Common myeloid progenitor, CD34-positive (primary cell): ENCODE results near the gene ADGRB3.

Source experiments
- CTCF ChIA-PET: fragments of 350-600 bp; sonication (Branson Sonifier 250); formaldehyde crosslinking; loops from one replicate; lab custom pipeline; 2021; ENCODE audit warnings: antibody characterized with exemption; lab: Charles Lee
- POLR2A ChIA-PET: fragments of 350-600 bp; sonication (Branson Sonifier 250); formaldehyde crosslinking; loops from one replicate; lab custom pipeline; 2021; ENCODE audit warnings: antibody characterized with exemption; lab: Charles Lee
- DNase-seq, 3 donors: peaks; one replicate each; pipeline versions ENCODE4 v3.0.0 to v3.0.0-alpha.2; 2013
- H3K27ac ChIP-seq, 2 experiments: 1 replicate in 1 of 2; 2 replicates in 1 of 2; pipeline ENCODE4 v1.7.0; 2013; ENCODE audit warnings: inconsistent platforms in 2 of 2, low read length in 2 of 2, mild to moderate bottlenecking in 2 of 2, low read depth in 1 of 2, moderate library complexity in 1 of 2; ENCODE audit not compliant: severe bottlenecking in 2 of 2, insufficient read depth in 1 of 2, poor library complexity in 1 of 2
- H3K27me3 ChIP-seq, 5 experiments: replicated peaks in 2 of 5; 1 replicate in 3 of 5; 2 replicates in 2 of 5; pipeline versions ENCODE4 v1.6.1 to v1.7.0; 2013; ENCODE audit warnings: low read length in 4 of 5, mild to moderate bottlenecking in 2 of 5, moderate library complexity in 2 of 5, inconsistent platforms in 1 of 5; ENCODE audit not compliant: insufficient read depth in 5 of 5, control insufficient read depth in 4 of 5
- H3K36me3 ChIP-seq, 4 experiments: 1 replicate in 2 of 4; 2 replicates in 2 of 4; pipeline versions ENCODE4 v1.6.1 to v1.7.0; 2013; ENCODE audit warnings: low read length in 3 of 4, control low read depth in 1 of 4, mild to moderate bottlenecking in 1 of 4; ENCODE audit not compliant: control insufficient read depth in 4 of 4, insufficient read depth in 4 of 4
- H3K4me1 ChIP-seq, 4 experiments: 1 replicate in 3 of 4; 2 replicates in 1 of 4; pipeline versions ENCODE4 v1.6.1 to v1.7.1; 2013; ENCODE audit warnings: low read length in 3 of 4, mild to moderate bottlenecking in 3 of 4, control low read depth in 1 of 4, inconsistent platforms in 1 of 4, moderate library complexity in 1 of 4; ENCODE audit not compliant: control insufficient read depth in 4 of 4, insufficient read depth in 4 of 4; ENCODE audit errors: control extremely low read depth in 1 of 4
- H3K4me3 ChIP-seq, 7 experiments: 1 replicate in 4 of 7; 2 replicates in 3 of 7; pipeline versions ENCODE4 v1.5.1 to v1.7.0; 2013; ENCODE audit warnings: mild to moderate bottlenecking in 7 of 7, low read length in 6 of 7, moderate library complexity in 6 of 7, inconsistent platforms in 2 of 7, low read depth in 2 of 7, control low read depth in 1 of 7; ENCODE audit not compliant: insufficient read depth in 4 of 7, control insufficient read depth in 1 of 7; ENCODE audit errors: extremely low read depth in 1 of 7
- H3K9me3 ChIP-seq, 5 experiments: 1 replicate in 4 of 5; 2 replicates in 1 of 5; pipeline versions ENCODE4 v1.6.1 to v1.7.1; 2013; ENCODE audit warnings: low read length in 4 of 5, mild to moderate bottlenecking in 2 of 5, inconsistent platforms in 1 of 5, low read depth in 1 of 5, moderate library complexity in 1 of 5; ENCODE audit not compliant: control insufficient read depth in 4 of 5, insufficient read depth in 2 of 5; ENCODE audit errors: control extremely low read depth in 1 of 5
- WGBS: methylation state at CpG from one replicate; pipeline ENCODE4 v1.1.5; 2013; ENCODE audit not compliant: insufficient coverage; 5-methylcytosine and 5-hydroxymethylcytosine counted together

Gene ADGRB3

GRCh38 chr6:68722891-68723527, 87.9 kb downstream of the ADGRB3 start:
- Histone ChIP-seq H3K4me3 (no peak overlapping the region), H3K27me3 (no peaks in the 10 kb centered on the region), H3K36me3 (no peaks in the 10 kb centered on the region), H3K9me3 (no peaks in the 10 kb centered on the region), H3K4me1 (peaks cover 0 to under 1% (median under 1%) of the 10 kb centered on the region in 4 experiments), H3K27ac (no peak overlapping the region)
- no peak for DNase-seq
- ChIA-PET CTCF (interaction anchor here (1.1 to 1.6 kb wide), 2 partner anchors 48 to 86 kb away, joined by 3 read pairs; no protein-coding TSS in a partner anchor), POLR2A (no interaction called here)
- WGBS: no CpG with 5 or more reads among the region's 2 CpGs

GRCh38 chr6:68724060-68724459, 89.0 kb downstream of the ADGRB3 start:
- ChIA-PET POLR2A (no interaction called here), CTCF (interaction anchor here (1.6 kb wide), 1 partner anchor 50 kb away, joined by 3 read pairs; no protein-coding TSS in a partner anchor)
- H3K36me3 ChIP-seq: no peaks in the 10 kb centered on the region
- peaks cover 0 to 8% (median 2%) of the 10 kb centered on the region in 4 experiments for H3K4me1 ChIP-seq
- WGBS: no CpG with 5 or more reads among the region's 2 CpGs
- no peaks in the 10 kb centered on the region for H3K9me3 ChIP-seq
- no peaks in the 10 kb centered on the region for H3K27me3 ChIP-seq
- no peak overlapping the region for H3K4me3 ChIP-seq
- H3K27ac ChIP-seq: no peak overlapping the region
- no peak for DNase-seq

- ChIA-PET POLR2A (interaction anchor here (0.7 kb wide), 1 partner anchor 14 kb away, joined by 3 read pairs; no protein-coding TSS in a partner anchor), CTCF (interaction anchor here (1.0 to 1.1 kb wide), 2 partner anchors 52 to 88 kb away, joined by 4 read pairs; no protein-coding TSS in a partner anchor)
- H3K36me3 ChIP-seq: no peaks in the 10 kb centered on the region
- H3K27ac ChIP-seq: no peak overlapping the region
- H3K27me3 ChIP-seq: peaks cover 0 to 2% (median 0%) of the 10 kb centered on the region in 5 experiments
- DNase-seq: no peak
- peaks cover 0 to 8% (median 2%) of the 10 kb centered on the region in 4 experiments for H3K4me1 ChIP-seq
- H3K9me3 ChIP-seq: no peaks in the 10 kb centered on the region
- H3K4me3 ChIP-seq: no peak overlapping the region
These were observed 91.3 kb downstream of the ADGRB3 start for GRCh38 chr6:68726337-68726736.

GRCh38 chr6:68726992-68727391, 91.9 kb downstream of the ADGRB3 start:
- POLR2A ChIA-PET: no interaction called here

GRCh38 chr6:68727699-68728098, 92.6 kb downstream of the ADGRB3 start:
- WGBS: no CpG with 5 or more reads among the region's 1 CpG
- Histone ChIP-seq H3K27me3 (peaks cover 0 to 2% (median 0%) of the 10 kb centered on the region in 5 experiments), H3K27ac (no peak overlapping the region), H3K4me3 (no peak overlapping the region), H3K36me3 (no peaks in the 10 kb centered on the region), H3K9me3 (no peaks in the 10 kb centered on the region), H3K4me1 (peaks cover 2 to 12% (median 4%) of the 10 kb centered on the region in 4 experiments)
- DNase-seq: no peak
- POLR2A ChIA-PET: interaction anchor here (0.6 kb wide), 1 partner anchor 29 kb away, joined by 4 read pairs; no protein-coding TSS in a partner anchor
- CTCF ChIA-PET: interaction anchor here (1.2 kb wide), 1 partner anchor 89 kb away, joined by 3 read pairs; no protein-coding TSS in a partner anchor

More at GRCh38 chr6:68726992-68727391, 91.9 kb downstream of the ADGRB3 start:
- no peak overlapping the region for H3K4me3 ChIP-seq
- no peaks in the 10 kb centered on the region for H3K36me3 ChIP-seq
- H3K4me1 ChIP-seq: peaks cover 0 to 8% (median 2%) of the 10 kb centered on the region in 4 experiments
- no CpG with 5 or more reads among the region's 1 CpG for WGBS
- no peak overlapping the region for H3K27ac ChIP-seq
- peaks cover 0 to 2% (median 0%) of the 10 kb centered on the region in 5 experiments for H3K27me3 ChIP-seq
- H3K9me3 ChIP-seq: no peaks in the 10 kb centered on the region
- CTCF ChIA-PET: interaction anchor here (1.0 to 1.2 kb wide), 3 partner anchors 51 to 89 kb away, joined by 3 to 4 read pairs (median 4); no protein-coding TSS in a partner anchor
- DNase-seq: no peak

- H3K27me3 ChIP-seq: peaks cover 0 to 2% (median 0%) of the 10 kb centered on the region in 5 experiments
- ChIA-PET POLR2A (no interaction called here), CTCF (no interaction called here)
- WGBS: 0% methylated on average over 1 of the region's 5 CpGs
- H3K4me3 ChIP-seq: peak overlapping the region in 1 of 7 experiments; percentile 8
- H3K27ac ChIP-seq: no peak overlapping the region
- H3K4me1 ChIP-seq: peaks cover 2 to 13% (median 4%) of the 10 kb centered on the region in 4 experiments
- DNase-seq: no peak
- H3K36me3 ChIP-seq: no peaks in the 10 kb centered on the region
- H3K9me3 ChIP-seq: no peaks in the 10 kb centered on the region
These were observed 93.3 kb downstream of the ADGRB3 start for GRCh38 chr6:68728159-68728979.
